NCI-H146 (cell line): ENCODE data around the gene SGCD.
"Not testable (repeated sequence)": the region's sequence is repeated elsewhere in the genome, so short reads cannot be mapped to it uniquely, and the experiment has no call there.

Source experiments
- DNase-seq: peaks from one replicate; lab custom pipeline; 2025; lab: John Stamatoyannopoulos, UW

Gene SGCD

GRCh38 chr5:156570615-156571014, 243.7 kb downstream of the SGCD start:
- DNase-seq, result no peak

DNA sequence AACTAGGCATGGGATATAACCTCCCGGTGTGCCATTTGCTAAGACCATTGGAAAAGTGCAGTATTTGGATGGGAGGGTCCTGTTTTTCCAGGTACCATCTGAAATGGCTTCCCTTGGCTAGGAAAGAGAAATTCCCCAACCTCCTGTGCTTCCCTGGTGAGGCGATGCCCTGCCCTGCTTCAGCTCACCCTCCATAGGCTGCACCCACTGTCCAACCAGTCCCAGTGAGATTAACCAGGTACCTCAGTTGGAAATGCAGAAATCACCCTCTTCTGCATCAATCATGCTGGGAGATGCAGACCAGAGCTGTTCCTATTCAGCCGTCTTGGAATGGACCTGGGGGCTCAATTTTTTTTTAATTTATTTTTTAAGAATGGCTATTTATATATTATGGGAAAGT, 254.8 kb downstream of the SGCD start:
- no peak for DNase-seq

GRCh38 chr5:156582193-156582598, 255.2 kb downstream of the SGCD start:
- no peak for DNase-seq

DNA sequence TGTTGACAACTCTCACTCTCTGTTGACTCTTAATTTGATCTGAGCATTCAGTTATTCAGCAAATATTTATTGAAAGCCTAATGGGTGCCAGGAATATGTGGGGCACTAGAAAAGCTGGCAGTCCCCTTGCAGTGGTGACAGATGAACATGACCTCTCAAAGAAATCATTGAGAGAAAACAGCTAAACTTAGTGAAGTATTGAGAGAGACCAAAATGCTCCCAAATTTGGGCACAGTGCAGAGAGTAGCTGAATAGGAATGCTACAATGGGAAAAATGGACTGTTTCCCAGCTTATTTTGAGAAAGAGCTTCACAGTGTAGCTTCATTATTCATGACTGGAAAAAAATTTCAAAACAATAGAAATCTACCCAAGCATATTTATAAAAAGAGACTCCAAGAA, 257.9 kb downstream of the SGCD start:
- DNase-seq, result peak; percentile 14

DNA sequence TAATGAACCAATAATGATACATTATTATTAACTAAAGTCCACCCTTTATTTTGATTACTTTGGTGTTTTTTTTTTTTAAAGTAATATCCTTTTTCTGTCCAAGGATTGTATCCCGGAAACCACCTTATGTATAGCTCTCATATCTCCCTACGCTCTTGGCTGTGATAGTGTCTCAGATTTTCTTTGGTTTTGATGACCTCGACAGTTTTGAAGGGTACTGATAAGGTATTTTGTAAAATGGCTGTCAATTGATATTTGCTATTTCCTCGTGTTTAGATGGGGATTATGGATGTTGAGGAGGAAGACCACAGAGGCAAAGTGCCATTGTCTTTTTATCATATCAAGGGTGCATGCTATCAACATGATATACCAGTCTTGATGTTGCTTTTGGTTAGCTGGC, 259.0 kb downstream of the SGCD start:
- DNase-seq, result no peak

DNA sequence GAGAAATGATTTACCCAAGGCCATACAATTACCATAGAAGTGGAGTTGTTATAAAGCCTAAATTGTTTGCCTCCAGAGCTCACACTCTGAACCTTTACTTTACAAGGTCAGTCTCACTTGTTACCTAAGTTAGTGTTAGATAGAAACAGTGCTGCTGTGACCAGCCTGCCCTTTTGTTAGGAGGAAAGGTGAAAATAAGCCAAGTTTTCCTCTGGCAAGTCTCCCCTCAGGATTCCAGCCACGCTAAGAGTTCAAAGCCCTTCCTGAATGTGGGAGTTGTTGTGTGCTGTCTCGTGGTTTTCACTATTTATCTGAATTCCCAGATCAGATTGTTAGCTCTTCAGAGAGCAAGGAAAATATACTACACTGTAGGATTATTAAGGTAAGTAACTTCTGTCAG, 260.0 kb downstream of the SGCD start:
- DNase-seq, result no peak

DNA sequence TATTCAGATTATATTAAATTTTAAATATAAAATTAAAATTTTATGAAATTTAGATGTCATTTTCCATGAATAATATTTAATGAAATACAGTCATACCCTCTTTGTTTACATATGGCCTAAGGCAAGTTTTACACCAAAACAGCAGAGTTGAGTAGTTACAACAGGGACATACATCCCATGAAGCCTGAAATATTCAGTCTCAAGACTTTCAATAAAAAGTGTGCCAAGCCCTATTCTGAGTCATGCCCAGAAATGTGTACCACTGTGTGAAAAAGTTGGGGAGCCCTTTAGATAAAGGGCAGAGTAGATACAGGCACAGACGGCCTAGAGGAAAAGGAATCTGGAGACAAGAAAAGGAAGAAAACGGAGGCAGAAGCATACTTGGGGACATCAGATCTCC, 261.3 kb downstream of the SGCD start:
- no peak for DNase-seq

- DNase-seq, result no peak
Observed at GRCh38 chr5:156589104-156589945, 262.4 kb downstream of the SGCD start.

GRCh38 chr5:156589946-156590216, 262.9 kb downstream of the SGCD start:
- no peak for DNase-seq

DNA sequence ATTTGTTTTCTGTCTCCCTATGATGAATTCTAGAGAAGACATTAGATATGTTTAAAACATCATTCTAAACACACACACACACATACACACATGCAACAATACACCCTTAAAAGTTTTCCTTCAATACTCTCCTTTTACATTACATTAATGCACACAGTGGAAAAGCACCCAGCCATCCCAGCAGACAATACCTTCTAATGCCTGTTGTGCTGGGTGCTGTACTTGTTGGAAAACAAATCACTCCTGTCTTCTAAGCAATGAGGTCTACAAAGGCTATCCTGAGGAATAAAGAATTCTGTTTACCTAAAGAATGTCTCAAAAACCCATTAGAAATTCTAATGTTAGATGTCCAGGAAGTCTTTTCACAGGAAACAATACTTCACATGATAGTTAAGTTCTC, 264.0 kb downstream of the SGCD start:
- no peak for DNase-seq

GRCh38 chr5:156591631-156592030, 264.7 kb downstream of the SGCD start:
- no peak for DNase-seq

- DNase-seq, result no peak
Observed at GRCh38 chr5:156593546-156593945, 266.6 kb downstream of the SGCD start.

- no peak for DNase-seq
Observed at GRCh38 chr5:156594406-156594805, 267.4 kb downstream of the SGCD start.

DNA sequence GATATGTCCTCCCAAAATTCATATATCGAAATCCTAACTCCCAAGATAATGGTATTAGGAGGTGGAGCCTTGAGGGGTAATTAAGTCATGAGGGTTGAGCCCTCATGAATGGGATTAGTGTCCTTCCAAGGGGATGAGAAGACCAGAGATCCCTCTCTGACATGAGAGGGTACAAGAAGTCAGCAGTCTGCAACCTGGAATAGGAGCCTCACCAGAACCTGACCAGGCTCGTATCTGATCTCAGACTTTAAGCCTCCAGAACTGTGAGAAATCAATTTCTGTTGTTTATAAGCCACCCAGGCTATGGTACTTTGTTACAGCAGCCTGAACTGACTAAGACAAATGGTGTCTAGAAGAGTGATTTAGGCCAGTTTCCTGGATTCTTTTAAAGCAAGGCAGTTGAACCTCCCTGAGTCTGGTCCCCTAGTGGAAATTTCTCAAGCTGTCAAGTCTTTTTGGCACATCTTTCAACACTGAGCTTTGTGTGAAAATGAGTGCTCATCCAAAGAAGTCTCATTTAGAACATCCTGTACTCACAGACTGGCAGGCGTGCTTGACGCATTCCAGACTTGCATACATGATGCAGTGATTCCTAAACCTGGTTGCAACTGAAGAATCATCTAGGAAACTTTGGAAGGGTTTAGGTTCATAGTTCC, 268.3 kb downstream of the SGCD start:
- no peak for DNase-seq

DNA sequence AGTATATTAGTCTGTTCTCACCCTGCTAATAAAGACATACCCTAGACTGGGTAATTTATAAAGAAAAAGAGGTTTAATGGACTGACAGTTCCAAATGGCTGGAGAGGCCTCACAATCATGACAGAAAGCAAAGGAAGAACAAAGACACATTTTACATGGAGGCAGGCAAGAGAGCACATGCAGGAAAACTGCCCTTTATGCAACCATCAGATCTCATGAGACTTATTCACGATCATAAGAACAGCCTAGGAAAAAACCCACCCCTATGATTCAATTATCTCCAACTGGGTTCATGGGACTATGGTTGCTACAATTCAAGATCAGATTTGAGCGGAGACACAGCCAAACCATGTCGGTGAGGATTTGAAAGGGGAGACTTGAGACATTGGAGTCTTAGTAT, 270.3 kb downstream of the SGCD start:
- DNase-seq, result no peak

- no peak for DNase-seq
Observed at GRCh38 chr5:156598964-156599363, 272.0 kb downstream of the SGCD start.

GRCh38 chr5:156610582-156610981, 283.6 kb downstream of the SGCD start:
- not testable (repeated sequence) for DNase-seq

DNA sequence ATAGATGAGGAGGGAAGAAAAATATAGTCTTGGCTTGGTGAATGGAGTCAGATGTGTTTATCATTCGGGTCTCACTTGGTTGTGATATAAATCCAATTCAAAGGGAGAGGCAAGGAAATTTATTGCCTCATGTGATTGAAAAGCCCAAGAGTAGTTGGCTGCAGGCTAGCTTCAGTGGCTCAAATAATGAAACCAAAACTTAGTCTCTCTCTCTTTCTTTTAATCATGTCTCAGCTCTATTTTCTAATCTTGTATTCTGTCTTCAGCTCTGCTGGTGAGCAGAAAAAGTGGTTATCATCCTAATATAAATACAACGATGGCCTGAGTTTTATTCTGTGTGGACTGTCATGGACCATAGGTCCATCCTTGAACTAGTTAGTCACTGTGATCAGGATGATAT, 288.9 kb downstream of the SGCD start:
- DNase-seq, result no peak

GRCh38 chr5:156617426-156617825, 290.5 kb downstream of the SGCD start:
- no peak for DNase-seq

- no peak for DNase-seq
Observed at GRCh38 chr5:156618601-156619000, 291.6 kb downstream of the SGCD start.

- DNase-seq, result no peak
Observed at GRCh38 chr5:156621719-156622118, 294.8 kb downstream of the SGCD start.

DNA sequence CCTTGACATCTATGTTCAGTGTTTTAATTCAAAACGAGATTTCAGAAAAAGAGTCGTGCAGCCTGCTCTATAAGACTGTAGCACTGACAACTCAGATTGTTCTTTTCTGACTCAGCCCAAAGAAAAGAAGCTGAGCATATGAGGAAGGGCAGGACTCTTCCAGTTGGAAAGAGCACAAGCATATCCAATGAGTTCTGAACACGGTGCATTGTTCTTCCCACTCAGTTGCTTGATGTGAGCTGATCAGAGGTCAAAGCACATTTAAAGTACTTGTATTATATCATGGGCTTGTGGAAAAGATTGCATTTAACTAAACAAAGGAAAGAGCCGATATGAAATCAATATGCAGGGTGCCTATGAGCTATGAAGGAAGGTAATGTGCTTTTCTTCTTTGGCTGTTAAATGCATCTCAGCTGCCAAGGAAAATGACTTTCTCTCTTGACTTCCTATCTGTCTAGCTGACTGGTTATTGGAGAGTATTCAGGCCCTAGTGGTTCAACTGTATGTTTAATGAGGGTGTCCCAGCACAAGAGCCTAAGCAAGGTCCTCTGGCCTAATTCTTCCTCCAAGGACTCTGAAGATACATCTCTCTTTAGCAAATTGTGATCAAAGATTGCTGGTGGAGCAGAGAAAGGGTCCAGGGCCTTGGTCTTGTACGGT, 296.5 kb downstream of the SGCD start:
- no peak for DNase-seq

GRCh38 chr5:156624686-156625085, 297.7 kb downstream of the SGCD start:
- DNase-seq, result no peak
